HG03025 (cell line): ENCODE data around the gene FKBP1A.
"Not testable (repeated sequence)": the region's sequence is repeated elsewhere in the genome, so short reads cannot be mapped to it uniquely, and the experiment has no call there.

Experiments
- ATAC-seq: cut with Tn5 transposase; IDR thresholded peaks from one replicate; pipeline ENCODE4 v1.9.1; 2021; ENCODE audit warnings: mild to moderate bottlenecking, moderate library complexity; ENCODE audit not compliant: unreplicated experiment, low FRiP score

FKBP1A gene

DNA sequence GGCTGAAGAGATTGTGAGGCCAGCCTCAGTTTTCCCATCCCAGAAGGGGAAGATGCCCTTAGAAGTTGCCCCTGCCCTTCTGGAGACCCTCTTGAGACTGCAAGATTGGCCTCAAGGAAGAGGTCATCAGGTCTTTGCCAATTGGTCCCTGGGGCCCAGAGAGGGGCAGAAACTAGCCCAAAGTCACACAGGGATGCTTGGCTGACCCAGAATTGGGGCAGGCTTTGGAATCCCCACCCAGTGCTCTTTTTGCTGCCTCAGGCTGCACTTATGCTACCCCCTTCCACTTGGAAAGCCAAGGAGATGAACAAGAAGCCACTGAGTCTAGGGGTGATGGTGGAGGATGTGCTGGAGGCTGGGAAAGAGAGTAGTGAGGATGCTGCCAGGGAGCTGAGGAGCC, 24.9 kb upstream of the FKBP1A start:
- no peak for ATAC-seq

DNA sequence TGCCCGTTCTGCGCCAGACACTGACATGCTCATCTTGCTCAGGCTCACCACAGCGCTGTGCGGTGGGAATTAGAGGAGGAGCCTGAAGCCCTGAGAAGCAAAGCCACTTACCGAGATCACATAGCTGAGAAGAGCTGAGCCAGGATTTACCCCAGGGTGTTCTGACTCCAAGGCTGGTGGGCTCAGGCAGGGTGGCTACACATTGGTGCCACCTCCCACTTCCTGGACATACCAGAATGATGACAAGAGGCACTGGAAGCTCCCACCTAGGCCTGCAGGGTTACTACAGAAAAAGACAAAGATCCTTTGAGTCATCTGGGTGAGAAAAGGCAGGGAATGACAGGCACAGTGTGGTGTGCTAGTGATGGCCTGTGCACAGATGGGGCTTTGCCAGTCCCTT, 24.4 kb upstream of the FKBP1A start:
- no peak for ATAC-seq

DNA sequence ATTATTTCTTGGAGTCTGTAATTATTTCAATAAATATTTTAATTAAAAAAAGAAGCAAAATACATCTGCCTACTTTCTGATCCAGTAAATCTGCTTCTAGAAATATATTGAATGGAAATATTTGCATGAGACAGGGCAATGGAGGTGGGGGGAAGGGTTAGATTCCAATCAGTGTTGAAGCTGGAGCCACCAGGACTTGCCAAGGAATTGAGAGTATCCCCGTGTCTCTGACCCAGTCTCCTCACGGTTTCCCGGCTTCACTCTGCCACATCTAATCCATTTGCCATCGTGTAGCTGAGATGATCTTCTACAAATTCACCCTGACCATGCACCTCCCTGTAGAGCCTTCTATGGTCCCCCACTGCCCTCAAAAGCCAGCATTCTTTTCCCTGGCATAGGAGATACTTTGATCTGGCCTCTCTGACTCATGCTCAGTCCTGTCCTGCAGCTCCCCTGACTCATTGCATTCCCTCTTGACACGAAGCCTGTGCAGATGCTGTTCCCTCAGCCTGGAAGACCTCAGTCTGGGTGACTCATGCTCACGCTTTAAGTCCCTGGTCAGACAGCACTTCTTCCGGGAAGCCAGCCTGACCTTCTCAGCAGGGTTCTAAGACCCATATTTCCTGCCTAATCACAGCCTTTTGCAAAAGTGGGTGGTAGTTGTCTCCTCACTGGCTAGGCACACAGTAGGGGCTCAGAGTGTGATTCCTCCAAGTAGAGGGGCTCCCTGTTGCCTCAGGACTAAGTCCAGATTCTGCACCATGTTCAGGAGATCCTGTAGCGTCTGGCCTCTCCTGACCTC, 23.0 kb upstream of the FKBP1A start:
- ATAC-seq: no peak

DNA sequence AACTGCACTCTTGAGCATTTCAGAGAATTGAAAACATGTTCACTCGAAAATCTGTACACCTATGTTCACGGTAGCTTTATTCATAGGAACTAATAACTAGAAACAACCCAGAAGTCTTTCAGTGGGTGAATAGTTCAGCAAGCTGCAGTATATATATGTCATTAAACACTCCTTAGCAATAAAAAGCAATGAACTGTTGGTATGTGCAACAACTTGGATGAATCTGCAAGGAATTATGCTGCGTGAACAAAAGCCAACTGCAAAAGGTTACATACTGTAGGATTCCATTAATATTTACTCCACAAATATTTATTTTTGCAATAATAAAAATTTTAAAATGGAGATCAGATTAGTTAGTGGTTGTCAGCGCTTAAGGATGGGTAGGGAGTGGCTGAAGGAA, 22.1 kb upstream of the FKBP1A start:
- no peak for ATAC-seq

DNA sequence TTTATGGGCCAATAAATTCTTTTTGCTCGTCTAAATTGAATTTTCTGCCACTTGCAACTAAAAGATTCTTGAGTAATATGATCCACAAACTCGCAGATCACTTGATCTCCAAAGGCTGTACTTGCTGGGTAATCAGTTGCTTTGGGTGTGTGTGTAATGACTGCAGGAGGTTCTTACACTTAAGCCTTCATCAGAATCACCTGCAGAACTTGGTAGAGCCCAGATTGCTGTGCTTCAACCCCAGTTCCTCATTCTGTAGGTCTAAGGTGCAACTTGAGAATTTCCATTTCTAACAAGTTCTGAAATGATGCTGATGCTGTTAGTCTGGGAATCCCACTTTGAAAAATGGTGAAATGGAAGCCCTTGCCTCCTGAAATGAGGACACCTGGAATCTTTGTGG, 12.9 kb upstream of the FKBP1A start:
- ATAC-seq: no peak

DNA sequence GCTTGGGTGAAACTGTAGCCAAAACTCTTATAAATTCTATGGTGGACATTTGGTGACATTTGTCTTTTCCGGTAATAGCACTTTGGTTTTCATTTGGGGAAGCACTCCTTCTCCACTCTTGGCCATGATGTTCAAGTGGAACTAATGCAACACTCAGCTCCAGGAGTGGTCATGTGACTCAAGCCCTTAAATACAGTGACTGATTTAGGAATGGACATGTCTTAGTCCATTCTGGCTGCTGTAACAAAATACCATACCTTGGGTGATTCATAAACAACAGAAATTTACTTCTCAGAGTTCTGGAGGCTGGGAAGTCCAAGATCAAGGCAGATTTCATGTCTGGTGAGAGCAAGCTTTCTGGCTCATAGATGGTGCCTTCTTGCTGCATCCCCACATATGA, 10.8 kb upstream of the FKBP1A start:
- ATAC-seq: no peak

DNA sequence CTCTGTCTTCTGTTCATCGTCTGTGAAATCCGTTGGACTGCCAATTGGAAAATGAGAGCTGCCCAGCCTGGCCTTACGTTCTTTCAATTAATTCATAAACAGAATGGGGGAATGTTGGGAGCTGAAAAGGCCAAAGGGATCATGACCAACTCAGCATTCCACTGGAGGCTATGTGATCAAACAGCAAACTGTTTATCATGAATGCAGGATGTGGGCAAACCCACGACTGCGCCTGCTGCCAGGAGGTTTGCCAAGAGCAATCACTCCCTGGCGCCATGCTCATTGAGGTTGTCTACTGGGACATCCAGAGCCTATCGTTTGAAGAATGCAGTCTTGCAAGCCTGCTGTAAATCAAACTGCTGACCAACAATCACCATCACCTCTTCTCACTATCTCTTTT, 9.3 kb upstream of the FKBP1A start:
- no peak for ATAC-seq

DNA sequence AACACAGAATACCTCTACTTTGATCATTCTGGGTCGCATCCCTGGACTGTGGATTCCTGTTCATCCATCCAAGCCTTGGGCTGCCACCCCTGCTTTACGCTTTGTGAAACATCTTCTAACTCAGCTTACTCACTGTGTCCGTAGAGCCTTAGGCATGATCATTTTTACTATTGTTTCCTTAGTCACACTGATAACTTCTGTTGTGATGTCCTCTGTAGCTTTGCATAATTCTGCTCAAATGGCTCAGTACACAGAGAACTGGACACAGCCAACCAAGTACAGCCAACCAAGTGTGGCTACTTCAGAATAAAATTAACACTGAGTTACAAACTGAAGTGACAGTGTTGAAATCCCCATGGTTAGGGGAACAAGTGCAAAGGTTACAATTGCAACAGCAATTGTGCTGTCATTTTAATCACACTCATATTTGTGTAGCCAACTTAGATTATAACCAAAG, 8.6 kb upstream of the FKBP1A start:
- no peak for ATAC-seq

DNA sequence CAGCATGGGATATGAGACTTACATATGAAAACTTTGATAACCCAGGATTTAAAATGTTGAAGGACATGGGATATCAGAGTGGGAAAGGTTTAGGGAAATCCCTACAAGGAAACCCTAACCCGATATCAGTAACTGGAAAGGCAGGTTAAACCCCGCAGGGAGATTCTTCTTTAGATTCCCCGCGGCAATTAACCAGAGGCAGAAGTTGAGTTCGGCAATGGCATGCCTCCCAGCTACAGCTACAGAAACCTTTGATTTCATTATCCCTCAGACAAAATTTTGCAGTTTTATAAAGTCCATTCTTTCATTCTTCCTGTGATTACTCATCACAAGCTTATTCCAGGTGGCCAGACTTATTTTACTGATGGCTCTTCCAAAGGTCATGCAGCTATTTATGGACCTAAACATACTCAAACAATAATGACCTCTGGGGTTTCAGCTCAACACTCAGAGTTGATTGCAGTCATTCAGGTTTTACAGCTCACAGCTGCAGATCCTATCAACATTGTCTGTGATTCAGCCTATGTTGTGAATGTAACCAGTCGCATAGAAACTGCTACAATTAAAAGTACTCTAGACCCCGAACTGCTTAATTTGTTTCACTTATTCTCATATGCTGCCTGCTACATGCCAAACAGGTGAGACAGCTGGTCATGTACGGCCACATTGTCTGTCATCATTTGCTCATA, 7.0 kb upstream of the FKBP1A start:
- not testable (repeated sequence) for ATAC-seq

DNA sequence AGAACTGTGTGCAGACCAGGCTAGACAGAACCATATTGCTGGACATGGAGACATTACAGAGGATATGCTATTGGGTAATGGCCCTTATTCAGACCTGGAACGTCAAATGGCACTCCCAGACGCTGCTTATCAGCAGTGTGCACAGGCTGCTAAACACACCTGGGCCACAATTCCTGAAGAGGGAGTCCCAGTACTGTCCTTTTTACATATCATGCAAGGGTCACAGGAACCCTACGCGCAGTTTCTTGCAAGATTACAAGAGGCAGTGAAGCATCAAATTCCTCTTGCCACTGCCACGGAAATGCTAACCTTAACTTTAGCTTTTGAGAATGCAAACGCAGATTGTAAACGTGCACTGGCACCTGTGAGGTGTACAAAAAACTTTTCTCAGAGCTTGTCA, 5.3 kb upstream of the FKBP1A start:
- not testable (repeated sequence) for ATAC-seq

DNA sequence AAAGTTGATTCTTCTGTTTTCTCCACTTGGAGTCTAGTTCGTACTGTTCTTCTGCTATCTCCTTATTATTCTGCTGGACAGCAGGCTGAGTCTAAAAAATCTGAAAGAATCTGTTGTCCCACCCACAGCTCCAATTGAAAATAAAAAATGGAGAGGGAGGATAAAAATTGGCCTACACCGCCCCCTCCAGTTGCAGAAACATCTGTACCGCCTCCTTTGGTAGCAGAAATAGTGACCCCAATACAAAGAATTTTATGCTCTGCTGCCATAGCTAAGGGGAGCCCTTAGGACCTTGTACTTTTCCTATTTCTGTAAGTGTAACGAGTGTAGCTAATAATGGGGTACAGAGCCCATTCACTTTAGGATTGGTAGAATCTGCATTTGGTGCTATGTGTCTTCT, 4.9 kb upstream of the FKBP1A start:
- no peak for ATAC-seq

DNA sequence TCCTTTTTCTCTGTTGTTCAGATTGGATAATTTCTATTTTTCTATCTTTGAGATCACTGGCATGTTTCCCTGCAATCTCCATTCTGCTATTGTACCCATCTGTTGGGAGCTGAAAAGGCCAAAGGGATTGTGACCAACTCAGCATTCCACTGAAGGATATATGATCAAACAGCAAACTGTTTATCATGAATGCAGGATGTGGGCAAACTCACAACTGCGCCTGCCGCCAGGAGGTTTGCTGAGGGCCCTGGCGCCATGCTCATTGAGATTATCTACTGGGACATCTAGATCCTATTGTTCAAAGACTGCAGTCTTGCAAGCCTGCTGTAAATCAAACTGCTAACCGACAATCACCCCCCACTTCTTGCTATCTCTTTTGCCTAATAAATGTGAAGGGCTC, 3.8 kb upstream of the FKBP1A start:
- no peak for ATAC-seq

DNA sequence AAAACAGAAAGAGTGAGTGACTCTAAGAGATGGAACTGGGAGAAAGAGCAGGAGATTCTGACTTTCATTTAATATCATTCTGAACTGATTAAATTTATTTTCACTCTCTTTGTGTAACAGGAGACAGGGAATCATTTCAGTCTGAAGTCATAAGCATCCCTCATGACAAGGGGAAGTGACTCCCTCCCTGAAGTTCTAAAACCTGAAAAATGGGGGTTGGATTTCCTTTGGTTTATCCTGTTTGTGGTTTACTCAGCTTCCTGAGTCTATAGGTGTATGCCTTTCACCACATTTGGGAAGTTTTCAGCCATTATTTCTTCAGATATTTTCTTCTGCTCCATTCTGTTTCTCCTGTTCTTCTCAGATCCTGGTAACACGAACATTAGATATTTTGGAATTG, 3.4 kb upstream of the FKBP1A start:
- ATAC-seq: no peak

DNA sequence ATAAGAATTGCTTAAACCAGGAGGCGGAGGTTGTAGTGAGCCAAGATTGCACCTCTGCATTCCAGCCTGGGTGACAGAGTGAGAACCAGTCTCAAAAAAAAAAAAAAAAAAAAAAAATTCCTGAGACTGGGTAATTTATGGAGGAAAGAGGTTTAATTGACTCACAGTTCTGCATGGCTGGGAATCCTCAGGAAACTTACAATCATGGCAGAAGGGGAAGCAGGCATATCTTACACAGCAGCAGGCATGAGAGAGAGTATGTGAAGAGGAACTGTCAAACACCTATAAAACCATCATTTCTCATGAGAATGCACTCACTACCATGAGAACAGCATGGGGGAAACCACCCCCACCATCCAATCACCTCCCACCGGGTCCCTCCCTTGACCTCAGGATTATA, 1.8 kb upstream of the FKBP1A start:
- no peak for ATAC-seq

DNA sequence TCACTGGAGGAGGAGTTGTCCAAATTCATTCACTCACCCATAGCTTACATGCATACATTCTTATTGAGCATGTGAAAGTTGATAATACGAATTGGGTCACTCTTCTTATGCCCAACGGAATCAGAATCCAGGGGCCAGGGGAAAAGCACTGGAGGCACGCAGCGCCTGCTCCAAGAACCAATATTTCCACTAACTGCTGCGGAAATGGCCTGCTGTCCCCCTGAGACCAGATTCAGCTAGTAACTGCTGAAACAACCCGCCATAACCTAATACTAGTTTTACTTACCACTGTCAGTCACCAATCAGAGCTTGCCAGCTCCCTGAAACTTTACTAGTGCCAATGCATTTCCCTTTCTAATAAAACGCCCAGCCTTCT, 641 bp upstream of the FKBP1A start:
- ATAC-seq: no peak

DNA sequence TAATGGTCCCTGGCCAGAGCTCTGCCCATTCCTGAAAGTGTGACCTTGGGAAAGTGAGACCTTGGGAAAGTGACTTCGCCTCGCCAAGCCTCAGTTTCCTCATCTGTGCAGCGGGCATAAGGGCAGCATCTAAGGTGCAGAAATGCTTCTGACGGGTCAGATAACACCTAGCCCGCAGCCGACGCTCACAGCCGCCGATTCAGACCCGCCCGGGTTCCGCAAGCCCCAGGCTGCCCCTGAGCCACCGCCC, 486 bp downstream of the FKBP1A start:
- ATAC-seq: no peak

DNA sequence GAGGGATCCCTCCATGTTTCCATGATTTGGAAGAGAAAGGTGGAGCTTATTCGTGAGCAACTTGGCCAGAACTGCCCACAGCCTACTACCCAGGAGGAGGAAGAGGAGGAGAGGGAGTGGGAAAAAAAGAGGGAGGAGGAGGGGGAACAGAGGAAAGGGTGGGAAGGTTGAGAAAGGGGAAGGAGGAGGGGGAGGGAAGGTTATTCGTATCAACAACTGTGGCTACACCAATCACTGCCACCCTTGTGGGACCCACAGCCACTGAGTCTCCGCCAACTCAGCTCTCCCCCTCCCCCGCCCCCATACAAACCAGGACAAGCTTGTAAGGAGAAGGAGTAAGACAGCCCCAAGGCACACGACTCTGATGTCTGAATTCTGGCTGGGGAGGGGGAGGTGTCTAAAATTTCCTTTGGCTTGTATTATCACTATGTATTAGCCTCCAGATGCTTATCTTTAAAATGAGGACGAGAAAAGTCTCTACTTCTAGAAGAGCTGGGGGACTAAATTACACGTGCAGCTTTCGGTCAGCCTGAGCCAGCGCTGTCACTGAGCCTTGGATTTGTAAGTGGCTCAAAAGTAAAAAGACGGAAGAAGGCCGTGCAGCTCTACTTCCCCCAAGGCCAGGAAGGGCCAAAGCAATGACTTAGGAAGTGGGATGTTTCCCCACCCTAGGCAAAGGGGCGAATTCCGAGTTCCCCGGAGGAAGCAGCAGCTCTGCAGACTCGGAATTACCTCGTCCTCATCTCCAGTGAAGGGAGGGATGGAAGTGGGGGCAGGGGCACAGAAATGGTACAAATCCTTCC, 1.0 kb downstream of the FKBP1A start:
- ATAC-seq: no peak

DNA sequence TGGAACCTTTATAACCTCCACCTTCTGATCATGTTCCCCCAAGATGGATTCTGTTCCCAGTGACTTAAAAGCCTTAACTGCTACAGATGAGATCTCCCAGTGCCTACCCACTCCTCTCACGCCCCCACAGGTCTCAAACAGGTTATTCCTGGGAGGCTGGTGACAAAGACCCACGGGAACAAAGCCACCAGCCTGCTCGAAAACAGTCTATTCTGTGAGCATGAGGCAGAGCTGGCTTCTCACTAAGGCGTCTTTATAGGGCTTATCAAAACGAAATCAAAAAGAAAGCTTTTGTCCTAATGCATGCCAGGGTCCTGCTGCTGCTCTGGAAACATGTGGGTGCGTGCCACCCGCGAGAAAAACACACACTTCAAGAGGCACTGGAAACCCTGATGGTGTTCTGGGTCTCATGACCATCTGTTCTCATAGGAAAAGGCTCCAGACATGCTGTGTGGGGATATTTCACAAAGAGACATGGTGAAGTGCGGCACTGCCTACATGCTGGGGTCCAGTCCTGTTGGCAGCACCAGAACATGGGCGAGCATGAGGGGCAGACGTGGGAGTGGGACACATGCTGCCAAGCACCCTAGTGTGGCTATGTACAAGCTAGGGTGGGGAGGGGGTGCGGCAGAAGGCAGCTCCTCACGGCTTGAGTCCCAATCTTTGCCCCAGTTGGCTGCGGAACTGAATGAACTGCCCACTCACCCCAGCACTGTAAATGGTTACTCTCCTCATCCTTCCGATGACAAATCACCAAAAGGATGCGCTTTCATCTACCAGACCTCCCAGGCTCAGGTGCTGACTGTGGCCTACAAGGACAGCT, 2.1 kb downstream of the FKBP1A start:
- no peak for ATAC-seq

DNA sequence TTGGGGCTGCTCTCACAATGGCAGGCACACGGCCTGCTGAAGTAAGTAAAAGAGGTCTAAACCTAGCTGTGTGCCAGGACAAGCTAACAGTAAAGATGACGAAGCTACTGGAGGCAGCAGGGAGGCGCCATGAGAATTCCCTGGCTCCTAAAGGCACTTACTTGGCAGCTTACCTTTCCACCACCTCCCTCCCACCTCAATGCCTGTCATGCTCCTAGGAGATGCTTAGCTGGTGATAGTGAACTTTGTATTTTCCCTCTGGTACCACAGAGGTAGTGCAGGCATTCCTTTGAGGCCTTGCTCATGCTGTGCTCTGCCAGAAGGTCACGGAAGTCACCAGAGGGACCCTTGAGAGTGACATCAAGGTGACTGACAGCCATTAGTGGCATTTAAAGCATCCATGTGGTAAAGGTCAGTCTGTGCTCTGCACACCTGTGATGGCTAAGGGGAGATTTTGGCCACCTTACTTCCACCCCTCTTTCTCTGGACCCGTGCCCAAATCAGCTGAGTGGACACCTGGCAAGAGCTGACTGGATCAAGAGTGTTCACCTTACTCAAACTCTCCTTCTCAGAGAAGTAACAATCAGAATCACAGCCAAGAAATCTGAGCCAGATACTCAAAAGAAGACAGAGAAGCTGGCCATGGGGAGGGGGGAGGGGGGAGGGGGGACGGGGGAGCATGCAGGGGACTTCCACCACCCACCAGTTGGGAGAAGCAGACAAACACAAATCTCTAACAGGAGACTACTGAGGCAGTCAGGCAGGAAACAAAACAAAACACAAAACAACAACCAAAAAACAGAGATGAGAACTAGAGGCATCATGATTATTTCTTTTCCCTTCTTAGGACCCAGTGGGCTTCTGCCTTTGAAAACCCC, 2.9 kb downstream of the FKBP1A start:
- no peak for ATAC-seq
